Activated naive CD4-positive, alpha-beta T cell treated with anti-CD3 and anti-CD28 coated beads, Interleukin-2, amount 50 U/mL, for 72 hours (primary cell): ENCODE measurements around the gene TBC1D19. TPM values are rescaled to one million over a fixed set of nuclear protein-coding genes. Genes with fewer than 3 reads are reported as not detected.
"Not testable (repeated sequence)": the region's sequence is repeated elsewhere in the genome, so short reads cannot be mapped to it uniquely, and the experiment has no call there.

ENCODE experiments used
- ATAC-seq, 2 donors: fragments of 150-1000 bp; cut with Tn5 transposase; 2 replicates each; pipeline ENCODE4 v1.10.0; 2021; ENCODE audit warnings: mild to moderate bottlenecking in 2 of 2, moderate library complexity in 2 of 2
- DNase-seq, 2 donors: peaks; one replicate each; pipeline ENCODE4 v3.0.0; 2021 to 2022; ENCODE audit warnings: low spot score in 2 of 2
- H3K27ac Mint-ChIP-seq, 2 donors: one replicate each; pipeline ENCODE4 v1.8.0; 2022; ENCODE audit warnings: mild to moderate bottlenecking in 2 of 2, mixed read lengths in 2 of 2
- H3K36me3 Mint-ChIP-seq, 2 donors: one replicate each; pipeline ENCODE4 v1.8.0; 2022; ENCODE audit warnings: mixed read lengths in 2 of 2
- H3K9me3 Mint-ChIP-seq, 2 donors: one replicate each; pipeline ENCODE4 v1.8.0; 2022; ENCODE audit warnings: mixed read lengths in 2 of 2
- total RNA-seq, 2 donors: library from RNA; stranded (reverse); gene quantifications; one replicate each; pipeline ENCODE4 v1.2.3, GENCODE V29; 2022

TBC1D19 gene
- total RNA-seq, 2 donors from 2014 or later = 4.8 to 5.5 TPM

- DNase-seq (no peak), ATAC-seq (no peak)
- Mint-ChIP-seq H3K9me3 (no peaks in the 10 kb centered on the region), H3K36me3 (peaks cover 0 to 4% of the 10 kb centered on the region in 2 donors), H3K27ac (peak overlapping the region; percentile 98 to 99)
Measured at GRCh38 chr4:26584725-26585124, 841 bp downstream of the TBC1D19 start.

GRCh38 chr4:26589705-26590104 lies 5.8 kb downstream of the TBC1D19 start:
- Mint-ChIP-seq H3K9me3 (no peaks in the 10 kb centered on the region), H3K36me3 (peaks cover 6% of the 10 kb centered on the region in 2 donors), H3K27ac (no peak overlapping the region)
- no peak for DNase-seq
- ATAC-seq = no peak

- Mint-ChIP-seq H3K9me3 (no peaks in the 10 kb centered on the region), H3K36me3 (peaks cover 6 to 8% of the 10 kb centered on the region in 2 donors), H3K27ac (peak overlapping the region in 1 of 2 donors; percentile 18)
- ATAC-seq (no peak), DNase-seq (no peak)
Measured at GRCh38 chr4:26590639-26591038, 6.8 kb downstream of the TBC1D19 start.

GRCh38 chr4:26593557-26593956 lies 9.7 kb downstream of the TBC1D19 start:
- not testable (repeated sequence) for H3K27ac Mint-ChIP-seq, H3K36me3 Mint-ChIP-seq, H3K9me3 Mint-ChIP-seq, ATAC-seq, DNase-seq

- DNase-seq = no peak
- H3K36me3 Mint-ChIP-seq = peaks cover 6 to 8% of the 10 kb centered on the region in 2 donors
- no peaks in the 10 kb centered on the region for H3K9me3 Mint-ChIP-seq
- no peak for ATAC-seq
- H3K27ac Mint-ChIP-seq = no peak overlapping the region
Measured at GRCh38 chr4:26594371-26594770, 10.5 kb downstream of the TBC1D19 start.

- H3K36me3 Mint-ChIP-seq = peaks cover 6 to 8% of the 10 kb centered on the region in 2 donors
- H3K9me3 Mint-ChIP-seq = no peaks in the 10 kb centered on the region
- no peak for DNase-seq
- H3K27ac Mint-ChIP-seq = no peak overlapping the region
- no peak for ATAC-seq
Measured at GRCh38 chr4:26594778-26595177, 10.9 kb downstream of the TBC1D19 start.

GRCh38 chr4:26596843-26597242 lies 13.0 kb downstream of the TBC1D19 start:
- Mint-ChIP-seq H3K27ac (no peak overlapping the region), H3K9me3 (no peaks in the 10 kb centered on the region), H3K36me3 (peaks cover 0 to 8% of the 10 kb centered on the region in 2 donors)
- DNase-seq = no peak
- ATAC-seq = no peak

GRCh38 chr4:26601204-26601603 lies 17.3 kb downstream of the TBC1D19 start:
- H3K9me3 Mint-ChIP-seq = no peaks in the 10 kb centered on the region
- ATAC-seq = no peak
- no peak for DNase-seq
- H3K36me3 Mint-ChIP-seq = peaks cover 0 to 4% of the 10 kb centered on the region in 2 donors
- H3K27ac Mint-ChIP-seq = no peak overlapping the region

GRCh38 chr4:26607776-26608175 lies 23.9 kb downstream of the TBC1D19 start:
- no peak for ATAC-seq
- Mint-ChIP-seq H3K9me3 (no peaks in the 10 kb centered on the region), H3K27ac (no peak overlapping the region), H3K36me3 (no peaks in the 10 kb centered on the region)
- DNase-seq = no peak

GRCh38 chr4:26609391-26609790 lies 25.5 kb downstream of the TBC1D19 start:
- ATAC-seq = no peak

GRCh38 chr4:26609868-26610267 lies 26.0 kb downstream of the TBC1D19 start:
- H3K9me3 Mint-ChIP-seq = no peaks in the 10 kb centered on the region
- no peaks in the 10 kb centered on the region for H3K36me3 Mint-ChIP-seq
- ATAC-seq (no peak), DNase-seq (no peak)
- no peak overlapping the region for H3K27ac Mint-ChIP-seq

More at GRCh38 chr4:26609391-26609790, 25.5 kb downstream of the TBC1D19 start:
- no peaks in the 10 kb centered on the region for H3K9me3 Mint-ChIP-seq
- no peaks in the 10 kb centered on the region for H3K36me3 Mint-ChIP-seq
- no peak for DNase-seq
- no peak overlapping the region for H3K27ac Mint-ChIP-seq

- peaks cover 0 to 7% of the 10 kb centered on the region in 2 donors for H3K36me3 Mint-ChIP-seq
- ATAC-seq = no peak
- DNase-seq = no peak
- no peak overlapping the region for H3K27ac Mint-ChIP-seq
- H3K9me3 Mint-ChIP-seq = no peaks in the 10 kb centered on the region
Measured at GRCh38 chr4:26611372-26611771, 27.5 kb downstream of the TBC1D19 start.

- Mint-ChIP-seq H3K36me3 (peaks cover 0 to 7% of the 10 kb centered on the region in 2 donors), H3K27ac (no peak overlapping the region), H3K9me3 (no peaks in the 10 kb centered on the region)
- ATAC-seq = no peak
- DNase-seq = no peak
Measured at GRCh38 chr4:26611885-26612284, 28.0 kb downstream of the TBC1D19 start.

GRCh38 chr4:26613237-26613636 lies 29.4 kb downstream of the TBC1D19 start:
- DNase-seq = no peak
- ATAC-seq = no peak
- Mint-ChIP-seq H3K9me3 (peaks cover 0 to 4% of the 10 kb centered on the region in 2 donors), H3K27ac (no peak overlapping the region), H3K36me3 (peaks cover 0 to 12% of the 10 kb centered on the region in 2 donors)

GRCh38 chr4:26613735-26614134 lies 29.9 kb downstream of the TBC1D19 start:
- ATAC-seq = no peak
- Mint-ChIP-seq H3K36me3 (peaks cover 0 to 12% of the 10 kb centered on the region in 2 donors), H3K9me3 (peaks cover 0 to 4% of the 10 kb centered on the region in 2 donors), H3K27ac (no peak overlapping the region)
- DNase-seq = no peak

GRCh38 chr4:26619784-26620183 lies 35.9 kb downstream of the TBC1D19 start:
- no peak for DNase-seq
- Mint-ChIP-seq H3K9me3 (peaks cover 3 to 7% of the 10 kb centered on the region in 2 donors), H3K36me3 (peaks cover 7 to 17% of the 10 kb centered on the region in 2 donors), H3K27ac (no peak overlapping the region)
- no peak for ATAC-seq

- ATAC-seq (no peak), DNase-seq (no peak)
- Mint-ChIP-seq H3K9me3 (peaks cover 3 to 7% of the 10 kb centered on the region in 2 donors), H3K36me3 (peaks cover 8 to 11% of the 10 kb centered on the region in 2 donors), H3K27ac (no peak overlapping the region)
Measured at GRCh38 chr4:26621366-26621765, 37.5 kb downstream of the TBC1D19 start.

- no peak overlapping the region for H3K27ac Mint-ChIP-seq
- peaks cover 11 to 12% of the 10 kb centered on the region in 2 donors for H3K36me3 Mint-ChIP-seq
Measured at GRCh38 chr4:26622913-26623312, 39.0 kb downstream of the TBC1D19 start.

More at GRCh38 chr4:26622913-26623312, 39.0 kb downstream of the TBC1D19 start:
- ATAC-seq (no peak), DNase-seq (no peak)
- H3K9me3 Mint-ChIP-seq = peaks cover 3 to 6% of the 10 kb centered on the region in 2 donors
